ENCODE data around the gene ARMC2.
A peak's percentile ranks its signal among the peaks of the same experiment; 100 is the strongest.
"Not testable (repeated sequence)": the region's sequence is repeated elsewhere in the genome, so short reads cannot be mapped to it uniquely, and the experiment has no call there.

The ARMC2 gene

DNA sequence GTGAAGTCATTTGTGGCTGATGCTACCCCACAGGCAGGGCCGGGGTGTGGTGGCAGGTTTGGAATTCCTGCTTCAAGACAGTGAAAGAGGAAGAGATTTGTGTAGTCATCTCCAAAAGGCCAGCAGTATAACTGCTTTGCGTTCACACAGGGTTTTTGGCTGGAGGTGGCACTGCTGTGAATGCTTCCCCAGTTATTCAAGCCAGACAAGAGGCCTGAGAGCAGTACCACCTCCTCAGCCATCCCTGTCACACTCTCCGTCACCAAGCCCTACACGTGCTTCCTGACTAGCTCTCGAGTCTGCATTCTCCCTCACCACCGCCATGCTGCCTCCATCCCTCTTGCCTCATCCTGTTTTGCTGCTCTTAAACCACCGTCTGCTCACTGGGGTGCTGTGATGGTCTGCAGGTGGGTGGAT, 23.9 kb downstream of the ARMC2 start:
- no peak for DNase-seq (ENCODE audit: low read depth in 2 of 2)

GRCh38 chr6:108872575-108872974, 24.4 kb downstream of the ARMC2 start:
- no peak for DNase-seq (ENCODE audit: low read depth in 2 of 2)

- DNase-seq (ENCODE audit: low read depth in 2 of 2), result no peak
Measured at GRCh38 chr6:108873251-108873650, 25.0 kb downstream of the ARMC2 start.

DNA sequence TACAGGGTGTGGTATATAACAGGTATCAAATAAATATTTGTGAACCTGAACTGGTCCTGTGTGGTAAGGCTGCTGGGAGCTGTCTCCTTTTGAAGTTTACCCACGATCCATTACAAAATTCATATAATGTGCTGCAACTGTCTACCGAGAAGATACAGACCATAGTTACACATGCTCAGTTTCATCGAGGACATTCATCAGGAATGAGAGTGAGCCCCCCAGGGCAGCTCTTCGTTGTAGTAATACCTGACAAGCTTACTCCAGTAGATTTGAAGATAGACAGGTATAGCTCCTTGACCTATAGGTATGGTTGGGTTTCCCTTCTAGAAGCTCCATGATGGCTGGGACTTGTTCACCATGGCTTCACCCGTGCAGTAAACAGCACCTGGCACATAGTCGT, 25.7 kb downstream of the ARMC2 start:
- DNase-seq (ENCODE audit: low read depth in 2 of 2), result no peak

- peak; percentile 27 to 50 for DNase-seq (ENCODE audit: low read depth in 2 of 2)
Measured at GRCh38 chr6:108874470-108875160, 26.4 kb downstream of the ARMC2 start.

DNA sequence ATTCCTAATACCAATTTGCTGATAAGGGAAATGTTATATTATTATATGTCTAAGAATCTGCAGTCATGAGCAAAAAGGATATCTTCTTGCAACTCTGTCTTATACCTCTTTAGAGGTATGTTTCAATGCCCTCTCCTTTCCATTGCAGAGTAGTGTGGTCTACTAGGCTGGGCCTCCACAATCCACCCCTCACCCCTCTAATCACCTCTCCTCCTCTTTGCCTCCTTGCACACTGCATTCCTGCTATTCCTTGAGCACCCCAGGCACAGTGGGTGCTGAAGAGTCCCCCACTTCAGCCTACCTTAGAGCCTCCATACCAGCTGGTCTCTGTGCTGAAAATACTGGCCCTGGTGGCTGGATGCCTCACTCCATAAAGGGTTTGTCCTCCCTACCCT, 26.9 kb downstream of the ARMC2 start:
- DNase-seq (ENCODE audit: low read depth in 2 of 2), result no peak

DNA sequence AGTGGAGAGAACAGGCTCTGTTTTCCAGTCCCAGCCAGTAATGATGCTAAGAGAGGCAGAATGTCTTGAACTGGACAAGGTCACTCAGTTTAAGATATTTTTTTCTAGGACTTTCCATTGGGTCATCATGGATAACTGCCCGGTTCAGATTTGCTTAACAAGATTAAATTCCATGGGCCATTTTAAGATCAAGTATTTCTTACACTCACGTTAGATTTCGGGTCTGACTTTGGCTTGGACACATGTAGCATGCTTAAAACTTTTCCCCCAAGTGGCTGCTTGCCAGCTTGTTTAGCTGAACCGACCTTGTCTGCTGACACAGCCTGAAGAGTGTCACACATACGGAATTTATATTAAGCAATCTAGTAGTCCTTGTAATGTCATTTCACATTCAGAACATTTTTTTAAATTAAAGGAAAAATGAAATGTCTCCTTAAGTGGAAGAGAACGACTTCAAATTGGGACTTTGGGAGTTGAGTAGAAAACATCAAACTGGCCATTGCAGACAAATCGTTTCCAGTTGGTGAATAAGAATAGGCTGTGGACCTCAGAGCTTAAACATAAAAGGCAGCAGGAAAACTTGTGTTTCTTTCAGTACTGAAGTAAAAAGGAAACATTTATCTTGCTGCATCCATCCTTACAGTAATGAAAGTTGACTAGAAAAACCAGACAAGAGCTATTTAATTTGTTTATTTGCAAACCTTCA, 29.0 kb downstream of the ARMC2 start:
- no peak for DNase-seq (ENCODE audit: low read depth in 2 of 2)

- DNase-seq (ENCODE audit: low read depth in 2 of 2), result no peak
Measured at GRCh38 chr6:108878942-108879341, 30.7 kb downstream of the ARMC2 start.

GRCh38 chr6:108883172-108883571, 35.0 kb downstream of the ARMC2 start:
- DNase-seq (ENCODE audit: low read depth in 2 of 2), result no peak

GRCh38 chr6:108884211-108885059, 36.2 kb downstream of the ARMC2 start:
- no peak for DNase-seq (ENCODE audit: low read depth in 2 of 2)

GRCh38 chr6:108888052-108888451, 39.8 kb downstream of the ARMC2 start:
- DNase-seq (ENCODE audit: low read depth in 2 of 2), result no peak

DNA sequence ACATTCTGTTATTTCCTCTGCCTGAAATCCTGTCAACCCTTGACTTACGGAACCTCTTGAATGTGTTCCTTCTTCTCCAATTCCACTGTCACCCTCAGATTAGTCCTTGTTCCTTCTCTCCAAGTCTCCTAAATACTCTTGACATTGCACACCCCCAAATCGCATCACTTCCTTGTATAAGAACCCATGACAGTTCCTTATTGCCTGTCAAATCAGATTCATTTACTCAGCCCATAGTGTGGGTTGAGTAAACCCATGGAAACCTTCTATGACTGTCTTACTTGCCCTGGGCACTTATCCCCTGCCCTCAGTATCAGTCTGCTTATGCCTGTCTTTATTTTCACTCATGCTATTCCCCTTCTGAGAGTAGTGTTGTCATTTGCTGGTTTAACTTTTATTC, 40.5 kb downstream of the ARMC2 start:
- no peak for DNase-seq (ENCODE audit: low read depth in 2 of 2)

DNA sequence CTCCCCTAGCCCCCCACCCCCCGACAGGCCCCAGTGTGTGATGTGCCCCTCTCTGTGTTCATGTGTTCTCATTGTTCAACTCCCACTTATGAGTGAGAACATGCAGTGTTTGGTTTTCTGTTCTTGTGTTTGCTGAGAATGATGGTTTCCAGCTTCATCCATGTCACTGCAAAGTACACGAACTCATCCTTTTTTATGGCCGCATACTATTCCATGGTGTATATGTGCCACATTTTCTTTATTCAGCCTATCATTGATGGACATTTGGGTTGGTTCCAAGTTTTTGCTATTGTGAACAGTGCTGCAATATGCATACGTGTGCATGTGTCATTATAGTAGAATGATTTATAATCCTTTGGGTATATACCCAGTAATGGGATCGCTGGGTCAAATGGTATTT, 42.7 kb downstream of the ARMC2 start:
- not testable (repeated sequence) for DNase-seq (ENCODE audit: low read depth in 2 of 2)

GRCh38 chr6:108895571-108895970, 47.3 kb downstream of the ARMC2 start:
- DNase-seq (ENCODE audit: low read depth in 2 of 2), result no peak

- no peak for DNase-seq (ENCODE audit: low read depth in 2 of 2)
Measured at GRCh38 chr6:108896111-108896661, 48.0 kb downstream of the ARMC2 start.

DNA sequence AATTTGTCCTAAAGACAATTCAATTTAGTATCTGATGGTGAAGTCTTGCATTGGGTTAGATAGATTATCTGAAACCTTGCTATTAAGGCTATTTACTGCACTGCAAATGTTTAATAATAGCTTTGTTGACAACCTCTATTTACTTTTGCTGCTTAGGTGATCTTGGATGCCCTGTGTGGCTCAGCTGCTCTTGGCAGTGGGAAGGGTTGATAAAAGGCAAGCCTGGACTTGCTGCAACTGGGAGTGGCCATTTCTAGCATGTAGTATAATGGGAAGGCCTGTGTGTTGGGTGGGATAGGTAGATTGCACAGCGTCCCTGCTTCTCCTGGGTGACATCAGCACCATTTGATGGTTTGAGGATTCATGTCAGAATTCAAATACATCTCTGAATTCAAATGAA, 49.1 kb downstream of the ARMC2 start:
- DNase-seq (ENCODE audit: low read depth in 2 of 2), result no peak

GRCh38 chr6:108902382-108902792, 54.2 kb downstream of the ARMC2 start:
- no peak for DNase-seq (ENCODE audit: low read depth in 2 of 2)

GRCh38 chr6:108903796-108904195, 55.6 kb downstream of the ARMC2 start:
- DNase-seq (ENCODE audit: low read depth in 2 of 2), result no peak

- no peak for DNase-seq (ENCODE audit: low read depth in 2 of 2)
Measured at GRCh38 chr6:108904741-108905140, 56.5 kb downstream of the ARMC2 start.

DNA sequence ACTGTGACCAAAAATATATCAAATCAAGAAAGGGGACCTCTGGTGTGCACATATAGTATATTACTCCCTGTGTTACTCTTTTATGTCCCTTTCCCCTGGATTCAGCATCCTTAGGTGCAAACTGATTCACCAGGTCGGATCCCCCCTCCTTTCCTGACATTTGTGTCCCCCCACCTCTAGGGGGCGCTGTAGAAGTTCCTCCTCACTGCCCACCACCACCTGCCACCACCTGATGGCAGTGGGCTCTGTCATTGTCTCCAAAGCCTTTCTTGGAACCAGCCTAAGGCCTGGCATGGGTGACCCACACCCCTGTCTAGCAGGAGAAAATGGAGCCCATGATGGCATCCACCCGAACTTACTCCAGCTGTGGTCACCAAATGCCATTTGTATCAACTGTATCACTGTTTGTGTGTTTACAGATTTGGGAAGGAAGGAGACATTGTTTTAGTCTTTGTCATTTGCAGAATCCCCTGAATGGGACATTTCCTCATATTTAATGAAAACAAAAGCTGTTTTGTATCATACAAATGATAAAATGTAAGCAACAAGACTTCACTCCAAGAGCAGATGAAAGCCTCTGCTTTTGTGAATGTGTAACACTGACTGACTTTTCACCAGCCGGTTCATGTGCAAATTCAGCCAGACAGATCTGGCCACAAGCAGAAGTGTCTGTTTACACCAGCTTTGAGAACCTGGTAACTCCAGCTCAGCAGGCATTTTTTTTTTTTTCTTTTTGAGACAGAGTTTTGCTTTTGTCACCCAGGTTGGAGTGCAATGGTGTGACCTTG, 66.2 kb downstream of the ARMC2 start:
- peak; percentile 23 to 39 for DNase-seq (ENCODE audit: low read depth in 2 of 2)

DNA sequence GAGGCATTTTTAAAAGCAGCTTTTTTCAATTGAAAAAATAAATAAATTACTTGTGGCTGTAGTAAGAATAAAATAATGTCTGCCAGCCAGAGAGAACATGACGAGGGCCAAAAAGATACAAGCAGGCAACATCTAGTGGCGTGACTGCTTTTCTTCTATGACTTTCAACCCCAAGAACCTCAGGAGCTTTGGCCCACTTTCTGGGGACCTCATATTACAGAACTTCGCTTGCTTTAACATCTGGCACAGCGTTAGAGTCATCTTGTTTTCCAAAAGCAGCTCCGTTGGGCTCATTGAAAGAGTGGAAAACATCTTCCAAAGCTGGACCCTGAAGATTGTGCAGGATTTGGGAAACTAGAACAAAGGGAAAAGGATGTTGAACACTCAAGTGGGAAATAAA, 67.0 kb downstream of the ARMC2 start:
- DNase-seq (ENCODE audit: low read depth in 2 of 2), result no peak

Data from stimulated activated CD4-positive, alpha-beta T cell treated with anti-CD3 and anti-CD28 coated beads, Interleukin-4, amount 100 ng/mL, for 48 hours (primary cell).